NB4 (cell line): ENCODE data around the gene NEURL2.
A peak's percentile ranks its signal among the peaks of the same experiment; 100 is the strongest.
"Not testable (repeated sequence)": the region's sequence is repeated elsewhere in the genome, so short reads cannot be mapped to it uniquely, and the experiment has no call there.

Experiments
- DNase-seq: peaks from one replicate; pipeline ENCODE4 v3.0.0; 2010; ENCODE audit warnings: low read depth
- H3K4me3 ChIP-seq: one replicate; pipeline ENCODE4 v1.5.1; 2011; ENCODE audit warnings: mild to moderate bottlenecking, low read depth, low read length, moderate library complexity
- MYC ChIP-seq: IDR thresholded peaks from 2 replicates; pipeline ENCODE4 v1.6.1; 2011; ENCODE audit warnings: low read depth, low read length
- POLR2A ChIP-seq: IDR thresholded peaks from 2 replicates; pipeline ENCODE4 v1.6.1; 2011; ENCODE audit warnings: mild to moderate bottlenecking; ENCODE audit not compliant: insufficient read length; ENCODE audit errors: extremely low read depth
- TF ChIP-seq, protein P1 (sequence below): IDR thresholded peaks from one replicate; pipeline ENCODE4 v1.5.1; 2012; ENCODE audit warnings: low read depth, low read length
- TF ChIP-seq, protein P2 (sequence below): IDR thresholded peaks from 2 replicates; pipeline ENCODE4 v1.6.1; 2011; ENCODE audit warnings: low read depth, low read length

Gene NEURL2

DNA sequence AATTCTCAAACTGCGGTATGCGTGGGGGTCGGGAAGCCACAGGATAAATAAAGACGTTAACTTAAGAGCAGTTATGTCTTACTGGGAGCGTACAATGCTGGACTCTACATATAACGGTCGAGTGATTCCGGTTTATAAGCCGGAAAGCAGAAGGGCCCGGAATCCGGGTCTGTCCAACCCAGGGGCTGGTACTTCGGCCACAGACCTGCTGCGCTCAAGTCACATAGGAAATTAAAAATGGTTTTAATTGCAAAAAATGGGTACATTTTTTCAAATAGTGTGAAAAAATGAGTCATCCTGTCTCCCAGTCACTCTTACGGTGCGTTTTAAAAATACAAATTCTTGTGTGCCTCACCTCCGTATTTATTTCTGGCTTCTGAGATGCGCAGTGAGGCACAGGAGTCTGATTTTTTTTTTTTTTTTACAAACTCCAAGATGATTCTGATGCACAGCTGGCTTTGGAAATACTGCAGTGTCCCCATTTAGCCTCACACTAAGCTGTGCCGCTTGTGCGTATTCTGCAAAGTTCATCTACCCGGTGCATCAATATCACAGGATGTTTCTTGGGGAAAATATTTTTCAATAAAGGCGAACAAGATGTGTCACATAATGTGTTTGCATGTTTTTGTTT lies 44.5 kb upstream of the NEURL2 start:
- DNase-seq = no peak
- H3K4me3 ChIP-seq = peak overlapping the region; percentile 88
- TF ChIP-seq, protein P1, sequence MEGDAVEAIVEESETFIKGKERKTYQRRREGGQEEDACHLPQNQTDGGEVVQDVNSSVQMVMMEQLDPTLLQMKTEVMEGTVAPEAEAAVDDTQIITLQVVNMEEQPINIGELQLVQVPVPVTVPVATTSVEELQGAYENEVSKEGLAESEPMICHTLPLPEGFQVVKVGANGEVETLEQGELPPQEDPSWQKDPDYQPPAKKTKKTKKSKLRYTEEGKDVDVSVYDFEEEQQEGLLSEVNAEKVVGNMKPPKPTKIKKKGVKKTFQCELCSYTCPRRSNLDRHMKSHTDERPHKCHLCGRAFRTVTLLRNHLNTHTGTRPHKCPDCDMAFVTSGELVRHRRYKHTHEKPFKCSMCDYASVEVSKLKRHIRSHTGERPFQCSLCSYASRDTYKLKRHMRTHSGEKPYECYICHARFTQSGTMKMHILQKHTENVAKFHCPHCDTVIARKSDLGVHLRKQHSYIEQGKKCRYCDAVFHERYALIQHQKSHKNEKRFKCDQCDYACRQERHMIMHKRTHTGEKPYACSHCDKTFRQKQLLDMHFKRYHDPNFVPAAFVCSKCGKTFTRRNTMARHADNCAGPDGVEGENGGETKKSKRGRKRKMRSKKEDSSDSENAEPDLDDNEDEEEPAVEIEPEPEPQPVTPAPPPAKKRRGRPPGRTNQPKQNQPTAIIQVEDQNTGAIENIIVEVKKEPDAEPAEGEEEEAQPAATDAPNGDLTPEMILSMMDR = no peak

- DNase-seq = peak; percentile 98
Measured at GRCh38 chr20:45934586-45935415, 43.8 kb upstream of the NEURL2 start, which contains the start of gene PCIF1. Gene PCIF1 (plus strand): TSS chr20:45934683. CDS start chr20:45939000, 4,317 bp downstream.

DNA sequence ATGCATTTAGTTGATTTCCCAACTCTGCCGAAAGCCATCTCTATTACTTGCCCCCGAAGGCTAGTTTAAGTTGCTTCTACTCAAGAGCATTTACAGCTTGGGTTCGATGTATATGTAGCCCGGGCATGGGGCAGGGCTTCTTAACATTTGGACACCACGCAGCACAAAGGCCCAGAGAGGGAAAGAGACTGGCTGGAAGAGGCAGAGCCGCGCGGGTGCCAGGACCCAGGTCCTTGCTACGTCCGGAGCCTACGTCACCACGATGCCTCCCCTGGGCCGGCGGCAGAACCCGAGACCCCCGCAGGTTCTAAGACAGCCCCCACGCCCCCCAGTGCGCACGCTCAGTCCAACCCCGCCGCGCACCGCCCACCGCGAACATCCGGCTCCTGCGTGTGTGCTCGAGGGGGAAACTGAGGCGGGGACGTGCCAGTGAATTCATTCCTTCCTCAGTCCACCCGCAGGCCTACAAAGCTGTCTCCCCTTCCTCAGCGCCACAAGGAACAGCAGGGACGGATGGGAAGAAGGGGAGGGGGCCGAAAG lies 43.1 kb upstream of the NEURL2 start:
- TF ChIP-seq POLR2A = no peak
- TF ChIP-seq, protein P2, sequence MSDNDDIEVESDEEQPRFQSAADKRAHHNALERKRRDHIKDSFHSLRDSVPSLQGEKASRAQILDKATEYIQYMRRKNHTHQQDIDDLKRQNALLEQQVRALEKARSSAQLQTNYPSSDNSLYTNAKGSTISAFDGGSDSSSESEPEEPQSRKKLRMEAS = no peak
- no peak for TF ChIP-seq MYC
- TF ChIP-seq, protein P1 = no peak
- peak overlapping the region; percentile 75 for H3K4me3 ChIP-seq
- peak; percentile 79 for DNase-seq

More at GRCh38 chr20:45934586-45935415, 43.8 kb upstream of the NEURL2 start, which contains the start of gene PCIF1:
- TF ChIP-seq MYC = peak; percentile 70
- TF ChIP-seq, protein P2 = peak; percentile 92
- peak; percentile 94 for TF ChIP-seq POLR2A
- TF ChIP-seq, protein P1 = no peak
- peak within 1 kb of the TSS; percentile 88 for H3K4me3 ChIP-seq

DNA sequence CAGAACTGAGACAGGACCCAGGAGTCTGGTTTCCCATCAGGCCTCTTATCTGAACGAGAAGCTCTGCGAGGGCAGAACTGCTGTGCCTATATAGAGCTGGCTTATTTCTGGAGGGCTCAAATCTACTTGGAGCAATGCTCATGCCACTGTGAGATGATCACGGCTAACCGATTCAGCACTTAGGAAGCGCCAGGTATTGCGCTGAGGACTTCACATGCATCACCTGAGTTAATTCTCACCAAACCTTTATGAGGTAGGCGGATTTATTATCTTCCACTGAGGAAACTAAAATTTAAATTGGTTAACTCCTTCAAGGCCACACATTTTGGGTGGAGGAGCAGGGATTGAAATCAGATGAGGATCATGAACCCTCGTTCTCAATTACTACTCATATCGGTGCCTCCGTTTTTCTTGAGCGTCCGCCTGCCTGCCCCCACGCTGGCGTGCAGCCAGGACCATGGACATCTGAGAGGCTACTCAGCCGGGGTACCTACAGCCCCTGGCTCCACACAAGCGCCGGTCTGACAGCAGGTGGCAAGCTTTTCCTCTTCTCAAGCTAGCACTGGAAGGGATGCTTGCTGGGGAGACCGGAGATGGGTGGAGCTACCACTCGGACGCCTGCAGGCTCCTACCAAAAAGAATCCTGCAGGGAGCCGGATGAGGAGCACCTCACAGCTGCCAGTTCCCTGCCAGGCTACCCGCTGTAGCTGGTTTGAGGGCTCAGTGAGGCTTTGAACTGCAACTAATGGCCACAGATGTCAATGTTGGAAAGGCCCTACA lies 42.4 kb upstream of the NEURL2 start:
- no peak for TF ChIP-seq POLR2A
- no peak for TF ChIP-seq MYC
- TF ChIP-seq, protein P1 = peak; percentile 38
- H3K4me3 ChIP-seq = peak overlapping the region; percentile 75
- peak; percentile 91 for DNase-seq

DNA sequence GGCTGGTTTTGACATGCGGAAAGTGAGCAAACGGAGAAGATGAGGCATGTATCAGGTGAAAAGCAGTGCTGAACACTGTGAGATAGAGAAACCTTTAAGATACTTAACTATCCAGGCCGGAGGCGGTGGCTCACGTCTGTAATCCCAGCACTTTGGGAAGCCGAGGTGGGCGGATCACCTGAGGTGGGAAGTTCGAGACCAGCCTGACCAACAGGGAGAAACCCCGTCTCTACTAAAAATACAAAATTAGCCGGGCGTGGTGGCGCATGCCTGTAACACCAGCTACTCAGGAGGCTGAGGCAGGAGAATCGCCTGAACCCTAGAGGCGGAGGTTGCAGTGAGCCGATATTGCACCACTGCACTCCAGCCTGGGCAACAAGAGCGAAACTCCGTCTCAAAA lies 40.7 kb upstream of the NEURL2 start:
- not testable (repeated sequence) for DNase-seq, H3K4me3 ChIP-seq
